Raji (cell line): ENCODE data around the gene MYO15B.

Experiments
- POLR2A ChIP-seq: IDR thresholded peaks from 2 replicates; pipeline ENCODE4 v1.6.1; 2011; ENCODE audit warnings: low read depth, low read length, control low read depth; ENCODE audit not compliant: insufficient read depth

MYO15B gene

GRCh38 chr17:75642182-75642783 lies 54.7 kb downstream of the MYO15B start:
- TF ChIP-seq POLR2A, result no peak

- TF ChIP-seq POLR2A, result no peak
Measured at GRCh38 chr17:75642784-75643642, 55.4 kb downstream of the MYO15B start.

GRCh38 chr17:75643643-75644017 lies 56.0 kb downstream of the MYO15B start:
- no peak for TF ChIP-seq POLR2A

- TF ChIP-seq POLR2A, result no peak
Measured at GRCh38 chr17:75645501-75645888, 57.9 kb downstream of the MYO15B start.

- no peak for TF ChIP-seq POLR2A
Measured at GRCh38 chr17:75645889-75646637, 58.5 kb downstream of the MYO15B start.

GRCh38 chr17:75646638-75646992 lies 59.0 kb downstream of the MYO15B start:
- no peak for TF ChIP-seq POLR2A

GRCh38 chr17:75647061-75647460 lies 59.5 kb downstream of the MYO15B start:
- no peak for TF ChIP-seq POLR2A

- TF ChIP-seq POLR2A, result no peak
Measured at GRCh38 chr17:75647921-75648320, 60.3 kb downstream of the MYO15B start.

GRCh38 chr17:75649687-75650086 lies 62.1 kb downstream of the MYO15B start:
- TF ChIP-seq POLR2A, result no peak

GRCh38 chr17:75650874-75651273 lies 63.3 kb downstream of the MYO15B start:
- TF ChIP-seq POLR2A, result no peak

- no peak for TF ChIP-seq POLR2A
Measured at GRCh38 chr17:75652341-75652740, 64.7 kb downstream of the MYO15B start.

GRCh38 chr17:75652934-75653549 lies 65.4 kb downstream of the MYO15B start:
- TF ChIP-seq POLR2A, result no peak

GRCh38 chr17:75654176-75654575 lies 66.6 kb downstream of the MYO15B start:
- TF ChIP-seq POLR2A, result no peak

GRCh38 chr17:75658237-75658636 lies 70.6 kb downstream of the MYO15B start:
- TF ChIP-seq POLR2A, result no peak

- TF ChIP-seq POLR2A, result no peak
Measured at GRCh38 chr17:75661531-75661930, 73.9 kb downstream of the MYO15B start.
